ENCODE data around the gene PNPLA2.

DNA sequence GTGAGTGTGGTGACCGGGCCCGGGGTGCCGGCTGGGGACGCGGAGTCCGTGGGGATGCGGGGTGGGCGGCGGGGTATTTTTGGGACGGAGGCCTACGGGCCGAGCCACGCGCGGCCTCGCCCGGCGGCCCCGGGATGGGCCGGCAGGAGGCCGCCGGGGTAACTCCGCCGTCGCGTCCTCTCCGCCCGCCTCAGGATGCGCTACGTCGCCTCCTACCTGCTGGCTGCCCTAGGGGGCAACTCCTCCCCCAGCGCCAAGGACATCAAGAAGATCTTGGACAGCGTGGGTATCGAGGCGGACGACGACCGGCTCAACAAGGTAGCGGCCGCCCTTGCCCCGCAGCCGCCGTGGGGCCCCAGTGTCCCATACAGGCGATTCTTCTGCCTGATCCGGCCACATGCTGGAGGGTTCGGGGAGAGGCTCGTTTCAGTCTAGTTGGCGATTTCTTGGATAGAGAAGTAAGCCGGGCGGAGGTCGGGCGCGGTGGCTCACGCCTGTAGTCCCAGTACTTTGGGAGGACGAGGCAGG is 8.6 kb upstream of the PNPLA2 start:
- TF ChIP-seq, protein P1, sequence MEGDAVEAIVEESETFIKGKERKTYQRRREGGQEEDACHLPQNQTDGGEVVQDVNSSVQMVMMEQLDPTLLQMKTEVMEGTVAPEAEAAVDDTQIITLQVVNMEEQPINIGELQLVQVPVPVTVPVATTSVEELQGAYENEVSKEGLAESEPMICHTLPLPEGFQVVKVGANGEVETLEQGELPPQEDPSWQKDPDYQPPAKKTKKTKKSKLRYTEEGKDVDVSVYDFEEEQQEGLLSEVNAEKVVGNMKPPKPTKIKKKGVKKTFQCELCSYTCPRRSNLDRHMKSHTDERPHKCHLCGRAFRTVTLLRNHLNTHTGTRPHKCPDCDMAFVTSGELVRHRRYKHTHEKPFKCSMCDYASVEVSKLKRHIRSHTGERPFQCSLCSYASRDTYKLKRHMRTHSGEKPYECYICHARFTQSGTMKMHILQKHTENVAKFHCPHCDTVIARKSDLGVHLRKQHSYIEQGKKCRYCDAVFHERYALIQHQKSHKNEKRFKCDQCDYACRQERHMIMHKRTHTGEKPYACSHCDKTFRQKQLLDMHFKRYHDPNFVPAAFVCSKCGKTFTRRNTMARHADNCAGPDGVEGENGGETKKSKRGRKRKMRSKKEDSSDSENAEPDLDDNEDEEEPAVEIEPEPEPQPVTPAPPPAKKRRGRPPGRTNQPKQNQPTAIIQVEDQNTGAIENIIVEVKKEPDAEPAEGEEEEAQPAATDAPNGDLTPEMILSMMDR (conservative IDR thresholded peaks at IDR 0.05 in 1 of 2, IDR thresholded peaks at IDR 0.05 in 1 of 2; ENCODE audit: extremely low read depth in 1 of 2, insufficient read depth in 1 of 2, low read depth in 1 of 2, low read length in 2 of 2) = no peak
- no peak for TF ChIP-seq EZH2 (IDR thresholded peaks at IDR 0.05; ENCODE audit: borderline replicate concordance, low read length)

Measured in mammary epithelial cell (primary cell).